CD4-positive, alpha-beta T cell treated with Interleukin-17A for 4 hours (primary cell): Measurements from ENCODE around the gene ZNF701.
"Not testable (repeated sequence)": the region's sequence is repeated elsewhere in the genome, so short reads cannot be mapped to it uniquely, and the experiment has no call there.

Experiments
- DNase-seq: peaks from one replicate; pipeline ENCODE4 v3.0.0-alpha.2; 2020; ENCODE audit warnings: mixed read lengths

Gene ZNF701

DNA sequence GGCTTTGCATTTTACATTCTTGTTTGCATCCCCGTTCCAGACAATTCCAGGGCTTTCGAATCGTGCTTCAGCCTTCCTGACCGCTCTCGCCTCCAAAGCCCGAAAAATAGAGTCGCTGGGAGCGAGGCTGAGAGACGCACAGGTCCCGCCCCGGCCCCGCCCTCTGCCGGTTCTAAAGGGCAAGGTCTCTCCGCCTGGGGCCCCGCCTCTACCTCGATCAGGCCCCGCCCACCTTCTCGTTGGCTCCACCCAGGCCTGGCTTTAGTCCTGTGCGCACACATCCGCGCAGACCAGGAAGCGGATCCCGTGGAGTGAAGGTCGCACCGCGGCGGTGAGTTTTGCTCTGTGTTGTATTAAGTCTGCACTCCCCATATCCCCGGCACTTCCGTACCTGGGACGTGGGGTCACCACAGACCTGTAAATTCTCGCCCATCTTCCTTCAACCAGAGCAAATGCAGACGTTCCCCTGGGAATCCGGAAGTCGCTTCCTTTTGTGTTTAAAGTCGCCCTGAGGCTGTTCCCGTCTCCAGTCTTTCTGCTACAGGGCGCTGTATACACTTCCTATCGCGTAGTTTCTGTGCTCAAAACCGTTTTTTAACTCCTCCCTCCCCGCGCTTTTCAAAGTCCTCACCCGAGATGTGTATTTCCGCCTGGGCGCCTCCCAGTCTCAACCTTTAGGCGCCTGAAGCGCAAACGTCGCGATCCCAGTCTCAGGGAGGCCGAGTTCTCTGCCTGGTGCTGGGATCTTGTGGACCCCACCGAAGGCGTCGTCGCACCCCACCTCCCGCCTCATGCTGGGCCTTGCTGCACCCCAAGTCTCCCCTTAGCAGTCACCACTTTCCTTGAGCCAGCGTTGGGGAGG lies at the start of gene ZNF701:
Gene ZNF701, plus strand, starts transcription at position 288 of the 862 bp plus-strand sequence. CDS start 3,861 bp downstream, outside the sequence.
- DNase-seq: peak; percentile 95

DNA sequence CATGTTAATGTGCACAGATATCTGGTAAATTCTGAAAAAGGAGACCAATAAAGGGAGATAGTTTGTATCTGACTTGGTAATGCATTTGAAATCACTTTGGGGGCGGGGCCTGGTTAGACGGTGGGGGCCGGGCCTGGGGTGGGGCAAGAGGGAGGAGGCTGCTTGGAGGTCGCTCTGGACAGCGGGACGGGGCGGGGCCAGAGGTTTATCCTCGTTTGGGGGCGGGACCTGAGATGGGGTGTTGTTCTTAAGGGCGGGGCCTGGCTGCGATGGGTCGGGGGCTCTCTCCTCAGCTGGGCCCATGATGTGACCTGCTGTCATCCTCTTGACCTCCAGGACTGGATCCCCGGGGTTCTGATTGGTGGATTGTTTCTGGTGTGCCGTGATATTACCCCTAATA lies 47.5 kb upstream of the ZNF701 start:
- DNase-seq: no peak

DNA sequence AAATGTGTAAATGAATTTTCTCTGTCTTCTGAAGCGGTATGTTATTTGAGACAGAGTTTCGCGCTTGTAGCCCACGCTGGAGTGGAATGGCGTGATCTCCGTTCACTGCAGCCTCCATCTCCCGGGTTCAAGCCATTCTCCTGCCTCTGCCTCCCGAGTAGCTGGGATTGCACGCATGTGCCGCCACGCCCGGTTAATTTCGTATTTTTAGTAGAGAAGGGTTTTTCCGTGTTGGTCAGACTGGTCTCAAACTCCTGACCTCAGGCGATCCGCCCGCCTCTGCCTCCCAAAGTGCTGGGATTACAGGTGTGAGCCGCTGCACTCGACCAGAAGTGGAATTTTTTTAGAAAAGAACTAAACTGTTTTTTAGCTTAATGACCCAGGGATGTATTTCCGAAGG lies 46.0 kb upstream of the ZNF701 start:
- no peak for DNase-seq

DNA sequence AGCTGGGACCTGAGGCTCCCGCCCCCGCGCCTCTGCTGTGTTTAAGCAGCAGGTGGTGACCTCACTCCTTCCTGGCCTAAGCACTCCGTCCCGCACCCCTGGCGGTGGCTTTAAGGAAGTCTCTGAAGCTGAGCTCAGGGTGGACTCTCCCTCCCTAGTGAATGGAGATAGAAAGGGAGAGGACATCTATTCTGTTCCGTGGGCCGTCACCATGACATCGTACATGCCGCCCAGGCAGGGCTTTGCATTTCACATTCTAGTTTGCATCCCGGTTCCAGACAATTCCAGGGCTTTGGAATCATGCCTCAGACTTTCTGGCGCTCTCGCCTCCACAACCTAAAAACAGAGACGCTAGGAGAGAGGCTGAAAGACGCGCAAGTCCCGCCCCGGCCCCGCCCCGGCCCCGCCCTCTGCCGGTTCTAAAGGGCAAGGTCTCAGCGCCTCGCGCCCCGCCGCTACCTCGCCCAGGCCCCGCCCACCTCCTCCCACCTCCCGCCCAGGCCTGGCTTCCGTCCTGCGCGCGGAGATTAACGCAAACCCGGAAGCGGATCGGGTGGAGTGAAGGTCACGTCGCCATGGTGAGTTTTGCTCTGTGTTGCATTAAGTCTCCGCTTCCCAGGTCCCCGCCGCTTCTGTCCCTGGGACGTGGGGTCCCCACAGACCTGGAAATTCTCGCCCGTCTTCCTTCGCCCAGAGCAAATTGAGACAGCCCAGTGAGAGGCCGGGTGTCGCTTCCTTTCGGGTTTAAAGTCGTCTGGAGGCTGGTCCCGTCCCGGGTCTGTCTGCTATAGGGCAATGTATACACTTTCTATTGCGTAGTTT lies 42.7 kb upstream of the ZNF701 start, which contains the start of gene ZNF808:
Gene ZNF808, plus strand, starts transcription at position 535 of the 822 bp plus-strand sequence. CDS start 15,617 bp downstream, outside the sequence.
- peak; percentile 100 for DNase-seq

DNA sequence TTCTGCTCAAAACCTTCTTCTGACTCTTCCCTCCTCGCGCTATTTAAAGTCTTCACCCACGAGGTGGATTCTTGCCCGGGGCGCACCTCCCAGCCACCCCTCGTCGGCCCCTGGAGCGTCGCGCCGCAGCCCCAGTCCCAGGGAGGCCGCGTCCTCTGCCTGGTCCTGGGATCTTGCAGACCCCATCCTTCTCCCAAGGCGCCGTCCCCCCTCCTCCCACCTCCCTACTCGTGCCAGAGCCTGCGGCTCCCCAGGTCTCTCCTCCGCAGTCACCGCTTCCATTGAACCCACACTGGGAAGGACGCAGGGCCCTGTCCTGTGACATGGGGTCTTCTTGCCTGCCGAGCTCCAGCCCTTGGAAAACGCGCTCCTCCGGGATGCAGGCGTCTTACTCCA lies 42.1 kb upstream of the ZNF701 start:
- DNase-seq: peak; percentile 3

DNA sequence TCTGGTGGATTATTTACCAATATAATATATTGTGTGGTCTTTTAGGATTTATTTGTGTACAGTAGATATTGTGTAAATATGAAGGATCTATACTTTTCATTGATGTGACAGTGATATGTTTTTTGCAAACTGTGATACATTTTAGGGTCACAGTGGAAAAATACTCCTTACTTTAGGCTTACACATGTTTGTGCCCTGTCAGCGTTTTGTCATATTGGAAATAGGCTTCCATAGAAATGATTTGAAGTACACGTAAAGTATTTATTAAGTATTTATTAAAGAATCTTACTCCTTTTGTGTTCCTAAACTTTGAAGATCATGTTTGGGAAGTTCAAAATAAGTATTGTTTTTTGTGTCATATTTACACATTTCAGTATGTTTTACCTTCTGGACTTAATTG lies 37.6 kb upstream of the ZNF701 start:
- DNase-seq: no peak

DNA sequence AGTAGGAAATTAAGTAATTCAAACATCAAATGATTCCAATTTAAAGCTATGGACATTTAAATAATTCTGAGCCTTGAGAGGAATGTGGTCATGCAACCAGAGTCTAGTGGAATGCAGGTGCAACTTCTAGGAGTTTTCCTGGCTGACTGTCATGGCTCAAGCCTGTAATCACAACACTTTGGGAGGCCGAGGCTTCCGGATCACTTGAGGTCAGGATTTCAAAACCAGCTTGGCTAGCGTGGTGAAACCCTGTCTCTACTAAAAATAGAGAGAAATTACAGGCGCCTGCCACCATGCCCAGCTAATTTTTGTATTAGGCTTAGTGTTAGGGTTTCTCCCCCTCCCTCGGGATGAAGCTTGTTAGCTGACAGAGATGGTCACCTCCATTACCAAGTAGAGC lies 36.2 kb upstream of the ZNF701 start:
- DNase-seq: no peak

DNA sequence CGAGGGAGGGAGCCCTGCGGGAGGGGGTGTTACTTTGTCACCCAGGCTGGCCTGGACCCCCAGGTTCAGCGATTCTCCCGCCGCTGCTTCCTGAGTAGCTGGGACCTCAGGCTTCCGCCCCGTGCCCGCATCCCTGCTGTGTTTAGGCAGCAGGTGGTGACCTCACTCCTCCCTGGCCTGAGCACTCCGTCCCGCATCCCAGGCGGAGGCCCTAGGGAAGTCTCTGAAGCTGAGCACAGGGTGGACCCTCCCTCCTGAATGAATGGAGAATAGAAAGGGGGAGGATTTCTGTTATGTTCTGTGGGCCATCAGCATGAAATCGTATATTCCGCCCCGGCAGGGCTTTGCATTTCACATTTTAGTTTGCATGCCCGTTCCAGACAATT lies 34.7 kb upstream of the ZNF701 start:
- DNase-seq: peak; percentile 24

DNA sequence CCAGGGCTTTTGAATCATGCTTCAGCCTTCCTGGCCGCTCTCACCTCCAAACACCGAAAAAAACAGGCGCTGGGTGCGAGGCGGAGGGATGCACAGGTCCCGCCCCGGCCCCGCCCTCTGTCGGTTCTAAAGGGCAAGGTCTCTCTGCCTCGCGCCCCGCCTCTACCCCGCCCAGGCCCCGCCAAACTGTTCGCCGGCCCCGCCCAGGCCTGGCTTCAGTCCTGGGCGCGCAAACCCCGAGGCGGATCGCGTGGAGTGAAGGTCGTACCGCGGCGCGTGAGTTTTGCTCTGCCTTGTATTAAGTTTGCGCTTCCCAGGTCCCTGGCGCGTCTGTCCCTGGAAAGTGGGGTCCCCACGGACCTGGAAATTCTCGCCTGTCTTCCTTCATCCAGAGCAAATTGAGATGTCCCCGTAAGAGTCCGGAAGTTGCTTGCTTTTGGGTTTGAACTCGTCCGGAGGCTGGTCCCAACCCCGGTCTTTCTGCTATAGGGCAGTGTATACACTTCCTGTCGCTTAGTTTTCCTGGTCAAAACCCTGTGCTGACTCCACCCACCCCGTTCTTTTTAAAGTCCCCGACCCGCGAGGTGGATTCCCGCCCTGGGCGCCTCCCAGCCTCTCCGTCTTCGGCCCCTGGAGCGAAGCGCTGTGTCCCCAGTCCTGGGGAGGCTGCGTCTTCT lies 34.2 kb upstream of the ZNF701 start:
- peak; percentile 97 for DNase-seq

DNA sequence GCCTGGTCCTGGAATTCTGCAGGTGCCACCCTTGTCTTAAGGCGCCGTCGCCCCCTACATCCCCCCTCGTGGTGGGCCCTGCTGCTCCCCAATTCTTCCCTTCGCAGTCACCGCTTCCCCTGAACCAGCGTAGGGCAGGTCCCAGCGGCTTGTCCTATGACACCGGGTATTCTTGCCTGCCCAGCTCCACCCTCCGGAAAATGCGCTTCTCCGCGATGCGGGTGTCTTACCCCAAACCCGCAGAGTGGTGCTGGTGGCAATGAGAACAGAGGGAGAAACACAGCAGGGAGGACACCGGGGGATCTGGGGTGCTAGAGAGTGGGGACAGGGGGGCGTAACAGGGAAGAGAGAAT lies 33.7 kb upstream of the ZNF701 start:
- DNase-seq: peak; percentile 60

DNA sequence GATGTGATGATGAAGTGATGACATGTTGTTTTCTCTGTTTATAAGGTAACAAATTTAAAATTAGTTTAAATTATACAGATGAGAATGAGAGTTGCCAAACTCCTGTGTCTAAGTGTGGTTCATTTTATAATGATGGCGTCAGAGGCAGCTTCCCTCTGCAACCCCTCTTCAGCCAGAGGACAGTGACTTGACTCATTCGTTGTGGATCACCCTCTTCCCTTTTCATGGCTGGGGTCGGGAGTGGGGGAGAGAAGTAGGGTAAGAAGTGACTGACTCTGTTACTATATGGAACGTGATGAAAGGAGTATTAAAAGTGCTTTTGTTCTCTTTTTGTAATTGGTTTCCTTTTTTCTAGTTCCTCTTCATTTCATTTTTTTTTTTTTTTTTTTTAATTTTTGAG lies 31.3 kb upstream of the ZNF701 start:
- not testable (repeated sequence) for DNase-seq

DNA sequence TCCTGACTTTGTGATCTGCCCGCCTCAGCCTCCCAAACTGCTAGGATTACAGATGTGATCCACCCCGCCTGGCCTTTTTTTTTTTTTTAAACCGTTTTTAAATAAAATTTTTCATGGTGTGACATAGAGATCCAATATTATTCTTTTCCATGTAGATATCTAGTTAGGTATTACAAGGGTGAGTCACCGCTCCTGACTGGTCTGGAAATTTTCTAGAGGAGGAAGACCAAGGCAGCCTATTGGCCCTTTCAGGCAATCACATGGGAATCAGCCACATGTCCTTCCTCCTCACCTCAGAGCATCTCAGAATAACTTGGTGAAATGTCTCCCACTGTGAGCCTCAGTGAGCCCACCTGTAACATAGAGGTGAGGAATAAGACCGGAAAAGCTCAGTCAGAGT lies 28.9 kb upstream of the ZNF701 start:
- not testable (repeated sequence) for DNase-seq

DNA sequence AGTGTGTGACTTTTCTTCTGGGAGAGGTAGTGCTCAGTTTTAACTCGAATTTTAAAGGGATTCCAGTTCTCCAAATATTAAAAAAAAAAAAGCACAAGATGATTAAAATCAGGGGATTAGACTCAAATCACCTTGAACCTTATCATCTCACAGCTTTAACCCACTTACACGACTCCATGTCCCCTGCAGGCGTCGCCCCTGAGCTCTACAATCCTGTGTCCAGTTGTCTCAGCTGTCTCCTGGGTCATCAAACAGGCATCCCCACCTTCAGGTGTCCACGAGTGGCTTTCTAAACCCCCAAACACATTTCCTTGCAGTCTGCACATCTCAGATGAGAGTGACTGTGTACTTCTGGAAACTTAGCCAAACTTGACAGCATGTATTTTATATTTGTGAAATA lies 28.5 kb upstream of the ZNF701 start:
- no peak for DNase-seq

DNA sequence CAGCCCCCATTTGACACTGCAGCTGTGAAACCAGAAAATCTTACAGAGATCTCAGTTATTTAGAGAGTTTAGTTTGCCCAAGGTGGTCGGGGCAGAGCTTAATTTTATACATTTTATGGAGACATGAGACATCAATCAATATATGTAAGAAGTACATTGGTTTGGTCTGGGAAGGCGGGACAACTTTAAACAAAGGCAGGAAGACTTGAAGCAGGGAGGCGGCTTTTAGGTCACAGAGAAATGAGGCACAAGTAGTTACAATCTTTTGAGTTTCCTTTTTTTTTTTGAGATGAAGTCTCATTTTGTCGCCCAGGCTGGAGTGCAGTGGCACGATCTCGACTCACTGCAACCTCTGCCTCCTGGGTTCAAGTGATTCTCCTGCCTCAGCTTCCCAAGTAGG lies 27.5 kb upstream of the ZNF701 start:
- not testable (repeated sequence) for DNase-seq

DNA sequence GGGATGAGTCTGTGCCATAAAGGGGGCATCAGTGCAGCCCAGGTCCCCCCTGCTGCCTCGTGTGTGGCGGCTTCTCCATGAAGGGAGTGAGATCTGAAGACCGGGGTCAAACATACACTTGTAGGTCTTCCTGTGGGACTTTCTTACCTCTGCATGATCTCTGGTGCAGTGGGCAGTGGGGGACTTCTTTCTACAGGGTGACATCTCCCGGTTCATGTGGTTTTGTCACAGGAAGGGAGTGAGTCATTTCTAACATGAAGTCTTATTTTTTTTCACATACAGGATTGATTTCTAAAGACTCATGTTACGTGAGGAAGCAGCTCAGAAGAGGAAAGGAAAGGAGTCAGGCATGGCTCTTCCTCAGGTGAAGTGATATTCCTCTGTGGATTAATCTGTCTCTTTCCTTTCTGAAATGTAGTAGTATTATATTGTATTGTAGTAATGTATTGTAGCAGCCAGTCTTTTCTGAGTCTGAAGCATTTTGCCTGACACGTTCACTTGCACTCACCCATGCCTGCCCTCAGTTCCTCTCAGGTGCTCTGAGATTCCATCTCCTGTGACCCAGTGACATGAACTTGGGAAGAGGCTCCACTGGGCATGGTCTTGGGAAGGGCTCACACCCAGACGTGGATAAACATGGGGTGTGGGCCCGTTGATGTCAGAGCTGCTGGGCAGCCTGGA lies 27.0 kb upstream of the ZNF701 start:
- peak; percentile 34 for DNase-seq

DNA sequence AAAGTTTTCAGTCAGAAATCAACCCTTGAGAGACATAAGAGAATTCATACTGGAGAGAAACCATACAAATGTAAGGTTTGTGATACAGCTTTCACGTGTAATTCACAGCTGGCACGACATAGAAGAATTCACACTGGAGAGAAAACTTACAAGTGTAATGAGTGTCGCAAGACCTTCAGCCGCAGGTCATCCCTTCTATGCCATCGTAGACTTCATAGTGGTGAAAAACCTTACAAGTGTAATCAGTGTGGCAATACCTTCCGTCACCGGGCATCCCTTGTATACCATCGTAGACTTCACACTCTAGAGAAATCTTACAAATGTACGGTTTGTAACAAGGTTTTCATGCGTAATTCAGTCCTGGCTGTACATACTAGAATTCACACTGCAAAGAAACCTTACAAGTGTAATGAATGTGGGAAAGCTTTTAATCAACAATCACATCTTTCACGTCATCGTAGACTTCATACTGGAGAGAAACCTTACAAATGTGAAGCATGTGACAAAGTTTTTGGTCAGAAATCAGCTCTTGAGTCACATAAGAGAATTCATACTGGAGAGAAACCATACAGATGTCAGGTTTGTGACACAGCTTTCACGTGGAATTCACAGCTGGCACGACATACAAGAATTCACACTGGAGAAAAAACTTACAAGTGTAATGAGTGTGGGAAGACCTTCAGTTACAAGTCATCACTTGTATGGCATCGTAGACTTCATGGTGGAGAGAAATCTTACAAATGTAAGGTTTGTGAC lies 15.7 kb upstream of the ZNF701 start:
- DNase-seq: no peak

DNA sequence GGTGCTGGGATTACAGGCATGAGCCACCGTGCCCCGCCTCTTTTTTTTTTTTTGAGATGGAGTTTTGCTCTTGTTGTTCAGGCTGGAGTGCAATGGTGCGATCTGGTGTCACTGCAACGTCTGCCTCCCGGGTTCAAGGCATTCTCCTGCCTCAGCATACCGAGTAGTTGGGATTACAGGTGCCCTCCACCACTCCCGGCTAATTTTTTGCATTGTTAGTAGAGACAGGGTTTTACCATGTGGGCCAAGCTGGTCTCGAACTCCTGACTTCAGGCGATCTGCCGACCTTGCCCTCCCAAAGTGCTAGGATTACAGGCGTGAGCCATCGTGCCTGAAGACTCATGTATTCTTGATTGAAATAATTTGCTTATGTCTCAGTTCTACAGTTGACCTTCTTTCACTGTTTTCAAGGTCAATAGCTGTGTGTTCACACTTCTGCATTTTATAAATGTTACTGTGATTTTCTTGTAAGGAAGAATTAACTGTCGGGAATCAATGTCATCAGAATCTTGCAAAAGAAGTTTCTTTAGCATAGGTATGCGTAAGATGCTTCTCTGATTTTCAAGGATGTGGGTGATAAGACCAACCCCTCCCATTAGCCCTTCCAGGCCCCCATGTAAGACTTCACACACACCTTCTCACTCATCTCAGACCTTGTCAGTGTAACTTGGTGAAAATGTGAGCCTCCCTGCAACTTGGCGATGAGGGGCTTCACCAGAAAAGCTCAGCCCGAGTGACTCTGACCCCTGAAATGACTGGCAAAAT lies 12.7 kb upstream of the ZNF701 start:
- DNase-seq: no peak

DNA sequence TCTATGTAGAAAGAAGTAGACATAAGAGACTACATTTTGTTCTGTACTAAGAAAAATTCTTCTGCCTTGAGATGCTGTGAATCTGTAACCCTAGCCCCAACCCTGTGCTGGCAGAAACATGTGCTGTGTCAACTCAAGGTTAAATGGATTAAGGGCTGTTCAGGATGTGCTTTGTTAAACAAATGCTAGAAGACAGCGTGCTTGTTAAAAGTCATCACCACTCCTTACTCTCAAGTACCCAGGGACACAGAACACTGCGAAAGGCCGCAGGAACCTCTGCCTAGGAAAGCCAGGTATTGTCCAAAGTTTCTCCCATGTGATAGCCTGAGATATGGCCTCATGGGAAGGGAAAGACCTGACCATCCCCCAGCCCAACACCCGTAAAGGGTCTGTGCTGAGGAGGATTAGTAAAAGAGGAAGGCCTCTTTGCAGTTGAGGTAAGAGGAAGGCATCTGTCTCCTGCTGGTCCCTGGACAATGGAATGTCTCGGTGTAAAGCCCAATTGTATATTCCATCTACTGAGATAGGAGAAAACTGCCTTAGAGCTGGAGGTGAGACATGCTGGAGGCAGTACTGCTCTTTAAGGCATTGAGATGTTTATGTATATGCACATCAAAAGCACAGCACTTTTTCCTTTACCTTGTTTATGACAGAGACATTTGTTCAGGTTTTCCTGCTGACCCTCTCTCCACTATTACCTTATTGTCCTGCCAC lies 11.2 kb upstream of the ZNF701 start:
- DNase-seq: not testable (repeated sequence)

DNA sequence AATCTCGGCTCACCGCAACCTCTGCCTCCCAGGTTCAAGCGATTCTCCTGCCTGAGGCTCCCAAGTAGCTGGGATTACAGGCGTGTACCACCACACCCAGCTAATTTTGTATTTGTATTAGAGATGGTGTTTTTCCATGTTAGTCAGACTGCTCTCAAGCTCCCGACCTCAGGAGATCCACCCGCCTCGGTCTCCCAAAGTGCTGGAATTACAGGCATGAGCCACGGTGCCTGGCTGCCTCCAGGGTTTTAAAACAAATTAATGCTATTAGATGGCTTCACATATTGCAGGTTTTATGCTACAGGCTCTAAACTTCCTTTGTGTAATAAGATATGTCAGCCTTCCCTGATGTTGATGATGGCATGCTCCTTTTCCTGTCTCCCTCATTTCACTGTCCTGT lies 8.5 kb upstream of the ZNF701 start:
- not testable (repeated sequence) for DNase-seq

DNA sequence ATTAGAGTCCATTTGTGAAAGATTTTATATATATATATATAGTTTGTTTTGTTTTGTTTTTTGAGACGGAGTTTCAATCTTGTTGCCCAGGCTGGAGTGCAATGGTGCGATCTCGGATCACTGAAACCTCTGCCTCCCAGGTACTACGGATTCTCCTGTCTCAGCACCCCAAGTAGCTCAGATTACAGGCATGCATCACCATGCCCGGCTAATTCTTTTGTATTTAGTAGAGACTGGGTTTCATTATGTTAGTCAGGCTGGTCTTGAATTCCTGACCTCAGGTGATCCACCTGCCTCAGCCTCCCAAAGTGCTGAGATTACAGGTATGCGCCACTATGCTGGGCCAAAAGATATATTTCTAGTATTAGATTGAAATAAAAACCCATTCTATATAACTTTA lies 4.0 kb upstream of the ZNF701 start:
- DNase-seq: no peak

DNA sequence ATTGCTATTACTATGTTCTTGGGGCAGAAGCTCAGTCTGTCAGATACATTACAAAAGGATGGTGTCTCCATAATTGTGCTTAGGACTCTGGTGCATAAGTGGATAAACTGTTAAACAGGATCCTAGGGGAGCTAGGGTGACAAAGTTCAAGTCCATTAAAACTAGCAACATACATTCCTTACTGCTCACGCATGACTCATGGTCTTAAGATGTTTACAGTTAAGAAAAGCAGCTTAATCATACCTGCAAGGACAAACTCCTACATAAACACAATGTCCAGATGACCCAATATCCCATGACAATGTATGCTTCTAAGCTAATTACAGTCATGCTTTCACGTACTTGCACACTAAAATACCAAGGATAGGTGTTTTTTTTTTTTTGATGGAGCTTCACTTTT lies 3.5 kb upstream of the ZNF701 start:
- DNase-seq: no peak
